ENCODE data around the gene KRT7. TPM values are rescaled to one million over a fixed set of nuclear protein-coding genes. Genes with fewer than 3 reads are reported as not detected.

Gene KRT7
- total and polyA plus RNA-seq, 9 of the 15 experiments (the other 6 are each of a cell fraction or from before 2014, with no cell fraction given): 1.4 TPM; not detected in 8

DNA sequence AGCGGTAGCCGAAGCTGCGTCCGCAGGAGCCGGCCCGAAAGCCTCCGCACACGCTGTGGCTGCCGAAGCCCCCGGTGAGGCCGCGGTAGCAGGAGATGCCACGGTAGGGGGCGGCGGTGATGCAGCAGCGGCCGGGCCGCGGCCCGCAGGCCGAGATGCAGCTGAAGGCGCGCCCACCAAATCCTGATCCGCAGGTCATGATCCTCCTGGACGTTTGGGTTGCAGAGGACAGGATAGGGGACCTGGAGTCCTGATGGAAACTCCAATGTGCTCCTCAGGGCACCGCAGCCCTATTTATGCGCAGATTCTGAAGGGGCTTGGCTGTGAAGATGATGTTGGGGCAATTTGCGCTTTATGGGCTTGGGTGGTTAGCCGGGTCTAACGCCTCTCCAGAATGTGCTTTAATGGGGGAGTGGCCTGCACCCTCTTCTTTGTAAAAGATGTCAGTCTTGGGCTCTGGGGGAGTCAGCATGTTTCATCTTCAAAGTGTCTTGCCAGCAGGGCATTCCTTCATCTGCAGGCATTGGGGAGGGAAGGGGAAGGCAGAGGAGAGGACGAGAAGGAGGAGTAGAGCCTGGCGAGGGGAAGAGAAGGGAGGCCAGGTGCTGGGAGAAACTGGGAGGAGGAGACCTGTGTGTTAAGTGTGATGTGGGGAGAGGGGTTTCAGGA is 58.4 kb downstream of the KRT7 start, which contains the start of gene KRT81:
KRT81 (minus strand) TSS at position 268 of the 669 bp plus-strand sequence; CDS start at position 199, 69 bp downstream.
- ATAC-seq (no peak), DNase-seq (ENCODE audit: extremely low read depth in 1 of 4, low spot score in 3 of 4) (no peak), FAIRE-seq (no peak)
- Histone ChIP-seq H3K36me3 (ENCODE audit: control insufficient read depth, insufficient read depth, low read length) (no peaks in the 10 kb centered on the region), H3K27me3 (ENCODE audit: control insufficient read depth in 2 of 2, insufficient read depth in 2 of 2, low read length in 2 of 2) (peaks cover 0 to 16% of the 10 kb centered on the region in 2 experiments; a peak in 2 of 5 replicates), H3K4me3 (no peak within 1 kb of the TSS), H3K4me2 (ENCODE audit: insufficient read depth, low read length) (no peak within 1 kb of the TSS), H3K79me2 (ENCODE audit: control insufficient read depth, insufficient read depth, low read length) (no peaks in the 10 kb centered on the region), H2AFZ (ENCODE audit: low read depth, low read length) (no peak within 1 kb of the TSS), H3K9ac (ENCODE audit: insufficient read depth in 1 of 2, low read depth in 2 of 2, low read length in 2 of 2) (no peak within 1 kb of the TSS), H3K9me1 (ENCODE audit: control insufficient read depth, insufficient read depth, low read length) (no peaks in the 10 kb centered on the region), H3K4me1 (replicated peaks in 1 of 2; ENCODE audit: control insufficient read depth in 2 of 2, insufficient read depth in 2 of 2, low read length in 2 of 2) (no peaks in the 10 kb centered on the region), H4K20me1 (replicated peaks; ENCODE audit: control insufficient read depth, insufficient read depth, low read length) (no peaks in the 10 kb centered on the region; the same call in 1 of the 2 replicates), H3K9me3 (replicated peaks; ENCODE audit: control insufficient read depth, insufficient read depth, low read depth, low read length) (no peaks in the 10 kb centered on the region), H3K27ac (ENCODE audit: extremely low read depth, low read depth, low read length) (no peak within 1 kb of the TSS)
- WGBS (ENCODE audit: insufficient coverage, low coverage, missing lambda C conversion rate): 0% methylated on average over 11 of the region's 32 CpGs
- in situ Hi-C loops (cut with MboI): no loop called here
- ChIA-PET CTCF (ENCODE audit: low intra/inter-chr PET ratio) (no interaction called here), POLR2A (no interaction called here)
- intact Hi-C loops (cut with micrococcal nuclease): no loop called here
- no TSS peak for BruUV-seq (replicated peaks)
- TF ChIP-seq TGIF2 (CRISPR knock-in tag; IDR thresholded peaks at IDR 0.05) (no peak), HEY1 (CRISPR knock-in tag; IDR thresholded peaks at IDR 0.05; ENCODE audit: borderline replicate concordance) (no peak), NFXL1 (CRISPR knock-in tag; IDR thresholded peaks at IDR 0.05) (no peak), RUNX1 (IDR thresholded peaks at IDR 0.05; ENCODE audit: low read depth) (no peak), CHCHD3 (CRISPR knock-in tag; IDR thresholded peaks at IDR 0.05) (no peak), GTF2A2 (tag; IDR thresholded peaks at IDR 0.05) (no peak), PHF20 (IDR thresholded peaks at IDR 0.05; ENCODE audit: partially characterized antibody) (no peak)
- TF ChIP-seq, protein P1, sequence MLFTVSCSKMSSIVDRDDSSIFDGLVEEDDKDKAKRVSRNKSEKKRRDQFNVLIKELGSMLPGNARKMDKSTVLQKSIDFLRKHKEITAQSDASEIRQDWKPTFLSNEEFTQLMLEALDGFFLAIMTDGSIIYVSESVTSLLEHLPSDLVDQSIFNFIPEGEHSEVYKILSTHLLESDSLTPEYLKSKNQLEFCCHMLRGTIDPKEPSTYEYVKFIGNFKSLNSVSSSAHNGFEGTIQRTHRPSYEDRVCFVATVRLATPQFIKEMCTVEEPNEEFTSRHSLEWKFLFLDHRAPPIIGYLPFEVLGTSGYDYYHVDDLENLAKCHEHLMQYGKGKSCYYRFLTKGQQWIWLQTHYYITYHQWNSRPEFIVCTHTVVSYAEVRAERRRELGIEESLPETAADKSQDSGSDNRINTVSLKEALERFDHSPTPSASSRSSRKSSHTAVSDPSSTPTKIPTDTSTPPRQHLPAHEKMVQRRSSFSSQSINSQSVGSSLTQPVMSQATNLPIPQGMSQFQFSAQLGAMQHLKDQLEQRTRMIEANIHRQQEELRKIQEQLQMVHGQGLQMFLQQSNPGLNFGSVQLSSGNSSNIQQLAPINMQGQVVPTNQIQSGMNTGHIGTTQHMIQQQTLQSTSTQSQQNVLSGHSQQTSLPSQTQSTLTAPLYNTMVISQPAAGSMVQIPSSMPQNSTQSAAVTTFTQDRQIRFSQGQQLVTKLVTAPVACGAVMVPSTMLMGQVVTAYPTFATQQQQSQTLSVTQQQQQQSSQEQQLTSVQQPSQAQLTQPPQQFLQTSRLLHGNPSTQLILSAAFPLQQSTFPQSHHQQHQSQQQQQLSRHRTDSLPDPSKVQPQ (CRISPR knock-in tag; IDR thresholded peaks at IDR 0.05; ENCODE audit: borderline replicate concordance): no peak
- TF ChIP-seq, protein P2, sequence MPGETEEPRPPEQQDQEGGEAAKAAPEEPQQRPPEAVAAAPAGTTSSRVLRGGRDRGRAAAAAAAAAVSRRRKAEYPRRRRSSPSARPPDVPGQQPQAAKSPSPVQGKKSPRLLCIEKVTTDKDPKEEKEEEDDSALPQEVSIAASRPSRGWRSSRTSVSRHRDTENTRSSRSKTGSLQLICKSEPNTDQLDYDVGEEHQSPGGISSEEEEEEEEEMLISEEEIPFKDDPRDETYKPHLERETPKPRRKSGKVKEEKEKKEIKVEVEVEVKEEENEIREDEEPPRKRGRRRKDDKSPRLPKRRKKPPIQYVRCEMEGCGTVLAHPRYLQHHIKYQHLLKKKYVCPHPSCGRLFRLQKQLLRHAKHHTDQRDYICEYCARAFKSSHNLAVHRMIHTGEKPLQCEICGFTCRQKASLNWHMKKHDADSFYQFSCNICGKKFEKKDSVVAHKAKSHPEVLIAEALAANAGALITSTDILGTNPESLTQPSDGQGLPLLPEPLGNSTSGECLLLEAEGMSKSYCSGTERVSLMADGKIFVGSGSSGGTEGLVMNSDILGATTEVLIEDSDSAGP (CRISPR knock-in tag; IDR thresholded peaks at IDR 0.05): no peak
- TF ChIP-seq, protein P3, sequence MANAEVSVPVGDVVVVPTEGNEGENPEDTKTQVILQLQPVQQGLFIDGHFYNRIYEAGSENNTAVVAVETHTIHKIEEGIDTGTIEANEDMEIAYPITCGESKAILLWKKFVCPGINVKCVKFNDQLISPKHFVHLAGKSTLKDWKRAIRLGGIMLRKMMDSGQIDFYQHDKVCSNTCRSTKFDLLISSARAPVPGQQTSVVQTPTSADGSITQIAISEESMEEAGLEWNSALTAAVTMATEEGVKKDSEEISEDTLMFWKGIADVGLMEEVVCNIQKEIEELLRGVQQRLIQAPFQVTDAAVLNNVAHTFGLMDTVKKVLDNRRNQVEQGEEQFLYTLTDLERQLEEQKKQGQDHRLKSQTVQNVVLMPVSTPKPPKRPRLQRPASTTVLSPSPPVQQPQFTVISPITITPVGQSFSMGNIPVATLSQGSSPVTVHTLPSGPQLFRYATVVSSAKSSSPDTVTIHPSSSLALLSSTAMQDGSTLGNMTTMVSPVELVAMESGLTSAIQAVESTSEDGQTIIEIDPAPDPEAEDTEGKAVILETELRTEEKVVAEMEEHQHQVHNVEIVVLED (CRISPR knock-in tag; IDR thresholded peaks at IDR 0.05): no peak
- TF ChIP-seq, protein P4, sequence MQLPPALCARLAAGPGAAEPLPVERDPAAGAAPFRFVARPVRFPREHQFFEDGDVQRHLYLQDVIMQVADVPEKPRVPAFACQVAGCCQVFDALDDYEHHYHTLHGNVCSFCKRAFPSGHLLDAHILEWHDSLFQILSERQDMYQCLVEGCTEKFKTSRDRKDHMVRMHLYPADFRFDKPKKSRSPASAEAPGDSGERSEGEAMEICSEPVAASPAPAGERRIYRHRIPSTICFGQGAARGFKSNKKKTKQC (CRISPR knock-in tag; IDR thresholded peaks at IDR 0.05): no peak
- TF ChIP-seq, protein P5, sequence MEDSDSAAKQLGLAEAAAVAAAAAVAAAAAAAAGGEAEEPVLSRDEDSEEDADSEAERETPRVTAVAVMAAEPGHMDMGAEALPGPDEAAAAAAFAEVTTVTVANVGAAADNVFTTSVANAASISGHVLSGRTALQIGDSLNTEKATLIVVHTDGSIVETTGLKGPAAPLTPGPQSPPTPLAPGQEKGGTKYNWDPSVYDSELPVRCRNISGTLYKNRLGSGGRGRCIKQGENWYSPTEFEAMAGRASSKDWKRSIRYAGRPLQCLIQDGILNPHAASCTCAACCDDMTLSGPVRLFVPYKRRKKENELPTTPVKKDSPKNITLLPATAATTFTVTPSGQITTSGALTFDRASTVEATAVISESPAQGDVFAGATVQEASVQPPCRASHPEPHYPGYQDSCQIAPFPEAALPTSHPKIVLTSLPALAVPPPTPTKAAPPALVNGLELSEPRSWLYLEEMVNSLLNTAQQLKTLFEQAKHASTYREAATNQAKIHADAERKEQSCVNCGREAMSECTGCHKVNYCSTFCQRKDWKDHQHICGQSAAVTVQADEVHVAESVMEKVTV (CRISPR knock-in tag; IDR thresholded peaks at IDR 0.05): no peak

Measured in K562 (cell line).